Measurements from ENCODE around the gene CRTAC1. TPM values are rescaled to one million over a fixed set of nuclear protein-coding genes. Genes with fewer than 3 reads are reported as not detected.

Gene CRTAC1
- total and polyA plus RNA-seq, 8 donors, result 2.5 to 44.0 (median 4.4) TPM

GRCh38 chr10:97898429-97898828 is 132.0 kb downstream of the CRTAC1 start:
- Histone ChIP-seq H3K4me3 (no peak overlapping the region), H3K27me3 (peaks cover 0 to 35% of the 10 kb centered on the region in 2 donors), H3K36me3 (no peaks in the 10 kb centered on the region), H3K9me3 (no peaks in the 10 kb centered on the region), H3K4me1 (no peaks in the 10 kb centered on the region), H3K27ac (no peak overlapping the region)
- TF ChIP-seq CTCF (IDR thresholded peaks at IDR 0.05), result no peak
- no peak for DNase-seq
- ATAC-seq, result peak; percentile 56
- intact Hi-C loops (cut with DNase I), result no loop called here

GRCh38 chr10:97896756-97897358 is 133.6 kb downstream of the CRTAC1 start:
- ATAC-seq (no peak), DNase-seq (no peak)
- H3K4me1 ChIP-seq, result no peaks in the 10 kb centered on the region
- intact Hi-C loops (cut with DNase I), result no loop called here
- H3K4me3 ChIP-seq, result no peak overlapping the region
- TF ChIP-seq CTCF (IDR thresholded peaks at IDR 0.05), result no peak
- no peaks in the 10 kb centered on the region for H3K9me3 ChIP-seq
- peaks cover 0 to 38% of the 10 kb centered on the region in 2 donors for H3K27me3 ChIP-seq
- H3K27ac ChIP-seq, result no peak overlapping the region
- H3K36me3 ChIP-seq, result no peaks in the 10 kb centered on the region

GRCh38 chr10:97895915-97896314 is 134.5 kb downstream of the CRTAC1 start:
- ATAC-seq, result no peak
- intact Hi-C loops (cut with DNase I), result no loop called here
- H3K36me3 ChIP-seq, result no peaks in the 10 kb centered on the region
- H3K4me1 ChIP-seq, result no peaks in the 10 kb centered on the region
- no peak for TF ChIP-seq CTCF (IDR thresholded peaks at IDR 0.05)
- no peak for DNase-seq
- no peak overlapping the region for H3K4me3 ChIP-seq
- H3K27me3 ChIP-seq, result peaks cover 0 to 41% of the 10 kb centered on the region in 2 donors
- no peaks in the 10 kb centered on the region for H3K9me3 ChIP-seq
- H3K27ac ChIP-seq, result no peak overlapping the region

GRCh38 chr10:97895084-97895483 is 135.3 kb downstream of the CRTAC1 start:
- intact Hi-C loops (cut with DNase I), result no loop called here
- DNase-seq, result no peak
- TF ChIP-seq CTCF (IDR thresholded peaks at IDR 0.05), result no peak
- ATAC-seq, result no peak
- H3K4me1 ChIP-seq, result no peaks in the 10 kb centered on the region
- H3K9me3 ChIP-seq, result no peaks in the 10 kb centered on the region
- no peaks in the 10 kb centered on the region for H3K36me3 ChIP-seq
- no peak overlapping the region for H3K4me3 ChIP-seq
- peaks cover 0 to 41% of the 10 kb centered on the region in 2 donors for H3K27me3 ChIP-seq
- H3K27ac ChIP-seq, result no peak overlapping the region

- H3K36me3 ChIP-seq, result no peaks in the 10 kb centered on the region
- no peak overlapping the region for H3K27ac ChIP-seq
- ATAC-seq (no peak), DNase-seq (no peak)
- H3K9me3 ChIP-seq, result no peaks in the 10 kb centered on the region
- TF ChIP-seq CTCF (IDR thresholded peaks at IDR 0.05), result no peak
- intact Hi-C loops (cut with DNase I), result no loop called here
- peaks cover 0 to 47% of the 10 kb centered on the region in 2 donors for H3K27me3 ChIP-seq
- H3K4me1 ChIP-seq, result no peaks in the 10 kb centered on the region
- no peak overlapping the region for H3K4me3 ChIP-seq
These were observed 136.3 kb downstream of the CRTAC1 start for GRCh38 chr10:97894092-97894491.

Data from left lung (tissue), 10 donors.